Measurements from ENCODE around the gene POMZP3. TPM values are rescaled to one million over a fixed set of nuclear protein-coding genes. Genes with fewer than 3 reads are reported as not detected.
"Not testable (repeated sequence)": the region's sequence is repeated elsewhere in the genome, so short reads cannot be mapped to it uniquely, and the experiment has no call there.

The POMZP3 gene
- total and polyA plus RNA-seq, 2 of the 13 experiments (the other 11 are each of a cell fraction or from before 2014, with no cell fraction given), result 1.5 to 3.5 TPM

DNA sequence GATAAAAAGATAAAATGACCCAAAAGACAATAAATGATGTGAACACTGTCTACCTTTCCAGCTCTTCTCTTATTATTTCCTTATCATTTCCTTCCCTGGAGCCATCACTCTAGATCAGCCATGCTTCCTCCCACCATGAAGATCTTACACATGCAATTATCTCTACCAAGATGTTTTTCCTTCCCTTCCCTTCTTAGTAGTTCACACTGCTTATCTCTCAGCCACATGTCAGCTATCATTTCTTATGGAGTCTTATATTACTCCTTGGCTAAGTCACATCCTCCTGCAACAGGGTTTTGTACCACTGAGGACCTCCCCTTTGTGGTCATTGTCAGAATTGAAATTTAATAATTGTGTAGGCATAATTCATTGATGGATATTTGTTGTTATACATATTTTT lies 32.1 kb upstream of the POMZP3 start:
- in situ Hi-C loops (cut with HindIII; ENCODE audit: extremely low pct_ligation_motif_present, low pct_unique_long_range_greater_than_20kb), result not testable (repeated sequence)

GRCh38 chr7:76656425-76656824 lies 29.3 kb upstream of the POMZP3 start:
- BruUV-seq (replicated peaks), result not testable (repeated sequence)

More for the DNA sequence above, 32.1 kb upstream of the POMZP3 start:
- H3K36me3 ChIP-seq (replicated peaks in 1 of 2; ENCODE audit: control insufficient read depth in 1 of 2, insufficient read depth in 2 of 2, low read length in 2 of 2); H3K4me1 ChIP-seq (ENCODE audit: insufficient read depth, low read length); H3K9ac ChIP-seq (ENCODE audit: insufficient read depth, low read depth, low read length); intact Hi-C loops (cut with micrococcal nuclease; ENCODE audit: unreplicated experiment); H3K79me2 ChIP-seq (ENCODE audit: insufficient read depth, low read length); BruUV-seq (replicated peaks); H3K4me3 ChIP-seq (replicated peaks in 1 of 3; ENCODE audit: insufficient read depth in 1 of 3, low read depth in 2 of 3, low read length in 3 of 3); H2AFZ ChIP-seq (ENCODE audit: low read length); ATAC-seq; H4K20me1 ChIP-seq (ENCODE audit: insufficient read depth, low read length); H3K27ac ChIP-seq (ENCODE audit: extremely low read length, insufficient read depth, low read length); H3K27me3 ChIP-seq (ENCODE audit: control insufficient read depth in 1 of 2, insufficient read depth in 2 of 2, low read length in 2 of 2); CTCF ChIA-PET (ENCODE audit: low intra/inter-chr PET ratio, low total read pairs); H3K4me2 ChIP-seq (ENCODE audit: low read depth, low read length); DNase-seq (ENCODE audit: low spot score); POLR2A ChIA-PET; FAIRE-seq; H3K9me3 ChIP-seq (ENCODE audit: low read length): not testable (repeated sequence)

GRCh38 chr7:76642620-76643019 lies 15.5 kb upstream of the POMZP3 start:
- H3K36me3 ChIP-seq (replicated peaks in 1 of 2; ENCODE audit: control insufficient read depth in 1 of 2, insufficient read depth in 2 of 2, low read length in 2 of 2); H3K4me3 ChIP-seq (replicated peaks in 1 of 3; ENCODE audit: insufficient read depth in 1 of 3, low read depth in 2 of 3, low read length in 3 of 3); H4K20me1 ChIP-seq (ENCODE audit: insufficient read depth, low read length); FAIRE-seq; H3K9ac ChIP-seq (ENCODE audit: insufficient read depth, low read depth, low read length); ATAC-seq; in situ Hi-C loops (cut with HindIII; ENCODE audit: extremely low pct_ligation_motif_present, low pct_unique_long_range_greater_than_20kb); H3K79me2 ChIP-seq (ENCODE audit: insufficient read depth, low read length); H2AFZ ChIP-seq (ENCODE audit: low read length); H3K27ac ChIP-seq (ENCODE audit: extremely low read length, insufficient read depth, low read length); DNase-seq (ENCODE audit: low spot score); H3K4me2 ChIP-seq (ENCODE audit: low read depth, low read length); CTCF ChIA-PET (ENCODE audit: low intra/inter-chr PET ratio, low total read pairs); H3K9me3 ChIP-seq (ENCODE audit: low read length); intact Hi-C loops (cut with micrococcal nuclease; ENCODE audit: unreplicated experiment); H3K27me3 ChIP-seq (ENCODE audit: control insufficient read depth in 1 of 2, insufficient read depth in 2 of 2, low read length in 2 of 2); H3K4me1 ChIP-seq (ENCODE audit: insufficient read depth, low read length); BruUV-seq (replicated peaks); POLR2A ChIA-PET: not testable (repeated sequence)
- no CpG with 5 or more reads among the region's 5 CpGs for WGBS (ENCODE audit: low lambda C conversion rate)

More at GRCh38 chr7:76656425-76656824, 29.3 kb upstream of the POMZP3 start:
- ATAC-seq (0 out of 3 replicates have a peak, but pooled peaks have one; percentile 44), DNase-seq (ENCODE audit: low spot score) (peak; percentile 2)
- H3K4me3 ChIP-seq (replicated peaks in 1 of 3; ENCODE audit: insufficient read depth in 1 of 3, low read depth in 2 of 3, low read length in 3 of 3); H3K27me3 ChIP-seq (ENCODE audit: control insufficient read depth in 1 of 2, insufficient read depth in 2 of 2, low read length in 2 of 2); H3K4me2 ChIP-seq (ENCODE audit: low read depth, low read length); H3K9ac ChIP-seq (ENCODE audit: insufficient read depth, low read depth, low read length); intact Hi-C loops (cut with micrococcal nuclease; ENCODE audit: unreplicated experiment); H4K20me1 ChIP-seq (ENCODE audit: insufficient read depth, low read length); FAIRE-seq; H3K79me2 ChIP-seq (ENCODE audit: insufficient read depth, low read length); H2AFZ ChIP-seq (ENCODE audit: low read length); H3K36me3 ChIP-seq (replicated peaks in 1 of 2; ENCODE audit: control insufficient read depth in 1 of 2, insufficient read depth in 2 of 2, low read length in 2 of 2); CTCF ChIA-PET (ENCODE audit: low intra/inter-chr PET ratio, low total read pairs); H3K9me3 ChIP-seq (ENCODE audit: low read length); POLR2A ChIA-PET; H3K27ac ChIP-seq (ENCODE audit: extremely low read length, insufficient read depth, low read length); H3K4me1 ChIP-seq (ENCODE audit: insufficient read depth, low read length); in situ Hi-C loops (cut with HindIII; ENCODE audit: extremely low pct_ligation_motif_present, low pct_unique_long_range_greater_than_20kb): not testable (repeated sequence)
- 4% methylated on average over 2 of the region's 2 CpGs for WGBS (ENCODE audit: low lambda C conversion rate)
- TF ChIP-seq STAG1 (CRISPR knock-in tag; IDR thresholded peaks at IDR 0.05), result peak; percentile 29; the same call in 1 of the 2 replicates
- TF ChIP-seq, protein P1, sequence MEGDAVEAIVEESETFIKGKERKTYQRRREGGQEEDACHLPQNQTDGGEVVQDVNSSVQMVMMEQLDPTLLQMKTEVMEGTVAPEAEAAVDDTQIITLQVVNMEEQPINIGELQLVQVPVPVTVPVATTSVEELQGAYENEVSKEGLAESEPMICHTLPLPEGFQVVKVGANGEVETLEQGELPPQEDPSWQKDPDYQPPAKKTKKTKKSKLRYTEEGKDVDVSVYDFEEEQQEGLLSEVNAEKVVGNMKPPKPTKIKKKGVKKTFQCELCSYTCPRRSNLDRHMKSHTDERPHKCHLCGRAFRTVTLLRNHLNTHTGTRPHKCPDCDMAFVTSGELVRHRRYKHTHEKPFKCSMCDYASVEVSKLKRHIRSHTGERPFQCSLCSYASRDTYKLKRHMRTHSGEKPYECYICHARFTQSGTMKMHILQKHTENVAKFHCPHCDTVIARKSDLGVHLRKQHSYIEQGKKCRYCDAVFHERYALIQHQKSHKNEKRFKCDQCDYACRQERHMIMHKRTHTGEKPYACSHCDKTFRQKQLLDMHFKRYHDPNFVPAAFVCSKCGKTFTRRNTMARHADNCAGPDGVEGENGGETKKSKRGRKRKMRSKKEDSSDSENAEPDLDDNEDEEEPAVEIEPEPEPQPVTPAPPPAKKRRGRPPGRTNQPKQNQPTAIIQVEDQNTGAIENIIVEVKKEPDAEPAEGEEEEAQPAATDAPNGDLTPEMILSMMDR (CRISPR knock-in tag; IDR thresholded peaks at IDR 0.05), result 0 out of 2 replicates have a peak, but pooled peaks have one; percentile 16
